ENCODE measurements around the gene VAMP7. TPM values are rescaled to one million over a fixed set of nuclear protein-coding genes. Genes with fewer than 3 reads are reported as not detected.

The VAMP7 gene
- total RNA-seq, 1 experiment from 2014 or later: 19.9 TPM

DNA sequence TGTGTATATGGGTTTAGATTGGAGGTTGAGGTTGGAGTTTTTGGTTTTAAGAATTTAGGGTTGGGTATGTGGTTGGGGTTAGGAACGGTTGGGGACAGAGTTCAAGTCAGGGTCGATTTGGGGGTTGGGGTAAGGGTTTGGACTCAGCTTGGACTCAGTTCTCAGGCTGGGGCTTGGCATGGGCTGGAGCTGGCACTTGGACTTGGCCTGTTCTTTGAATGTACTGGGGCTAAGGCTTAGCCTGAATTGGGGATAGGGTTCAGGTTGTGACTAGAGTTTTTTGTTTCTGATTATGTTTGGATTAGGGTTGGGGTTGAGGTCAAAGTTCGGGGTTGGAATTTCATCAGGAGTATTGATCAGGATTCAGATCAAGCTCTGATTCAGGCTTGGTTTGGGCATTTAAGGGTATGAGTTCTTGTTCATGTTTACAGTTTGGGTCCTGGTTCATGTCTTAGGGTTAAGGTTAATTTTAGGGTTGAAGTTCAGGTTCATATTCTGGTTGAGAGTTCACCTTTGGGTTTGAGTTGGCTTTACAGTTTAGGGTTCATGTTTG is 70.2 kb downstream of the VAMP7 start:
- Histone ChIP-seq H2BK5ac (ENCODE audit: insufficient read length, low read length) (no peak overlapping the region), H2BK12ac (ENCODE audit: insufficient read length, low read depth, low read length) (no peak overlapping the region), H2BK15ac (ENCODE audit: low read depth, low read length) (no peak overlapping the region), H4K8ac (replicated peaks; ENCODE audit: insufficient read length, low read depth, low read length) (no peak overlapping the region), H3K9ac (ENCODE audit: extremely low read depth, insufficient read length, low read length) (no peak overlapping the region), H3K18ac (ENCODE audit: insufficient read length, low read depth, low read length) (no peak overlapping the region), H3K56ac (ENCODE audit: insufficient read length, low read depth, low read length) (no peak overlapping the region), H3K23me2 (ENCODE audit: insufficient read length, low read depth, low read length, poor library complexity, severe bottlenecking) (no peaks in the 10 kb centered on the region), H2AK5ac (ENCODE audit: insufficient read length, low read length) (no peak overlapping the region), H4K20me1 (ENCODE audit: control insufficient read depth, insufficient read depth, insufficient read length) (no peaks in the 10 kb centered on the region), H3K14ac (ENCODE audit: insufficient read depth, low read length) (no peak overlapping the region), H3K79me1 (ENCODE audit: insufficient read depth, low read depth, low read length, poor library complexity, severe bottlenecking) (no peaks in the 10 kb centered on the region), H3K4me2 (ENCODE audit: insufficient read depth, insufficient read length, low read length) (no peak overlapping the region), H2BK120ac (ENCODE audit: low read depth, low read length, poor library complexity, severe bottlenecking) (no peak overlapping the region), H3K27me3 (ENCODE audit: insufficient read depth, low read length) (no peaks in the 10 kb centered on the region), H2AFZ (ENCODE audit: low read length) (no peak overlapping the region), H3K23ac (ENCODE audit: insufficient read length, low read depth, low read length) (no peak overlapping the region), H3K9me3 (ENCODE audit: control insufficient read depth, low read depth, low read length) (peaks cover 49% of the 10 kb centered on the region), H3K79me2 (ENCODE audit: insufficient read depth, low read length) (no peaks in the 10 kb centered on the region), H4K5ac (ENCODE audit: insufficient read length, low read depth, low read length) (no peak overlapping the region), H4K91ac (ENCODE audit: insufficient read length, low read depth, low read length) (no peak overlapping the region), H2BK20ac (ENCODE audit: low read depth, low read length, poor library complexity, severe bottlenecking) (no peak overlapping the region), H3K4ac (ENCODE audit: low read depth, low read length) (no peak overlapping the region), H3T11ph (ENCODE audit: low read length) (no peak overlapping the region), H3K4me1 (ENCODE audit: insufficient read depth, low read length) (no peaks in the 10 kb centered on the region), H3K27ac (ENCODE audit: insufficient read length, low read depth, low read length) (no peak overlapping the region)
- H3K36me3 Mint-ChIP-seq (ENCODE audit: insufficient read depth in 1 of 3, low read depth in 3 of 3): peaks cover 0 to 2% (median 2%) of the 10 kb centered on the region in 3 experiments; a peak in 4 of 7 replicates
- TF ChIP-seq, protein P1, sequence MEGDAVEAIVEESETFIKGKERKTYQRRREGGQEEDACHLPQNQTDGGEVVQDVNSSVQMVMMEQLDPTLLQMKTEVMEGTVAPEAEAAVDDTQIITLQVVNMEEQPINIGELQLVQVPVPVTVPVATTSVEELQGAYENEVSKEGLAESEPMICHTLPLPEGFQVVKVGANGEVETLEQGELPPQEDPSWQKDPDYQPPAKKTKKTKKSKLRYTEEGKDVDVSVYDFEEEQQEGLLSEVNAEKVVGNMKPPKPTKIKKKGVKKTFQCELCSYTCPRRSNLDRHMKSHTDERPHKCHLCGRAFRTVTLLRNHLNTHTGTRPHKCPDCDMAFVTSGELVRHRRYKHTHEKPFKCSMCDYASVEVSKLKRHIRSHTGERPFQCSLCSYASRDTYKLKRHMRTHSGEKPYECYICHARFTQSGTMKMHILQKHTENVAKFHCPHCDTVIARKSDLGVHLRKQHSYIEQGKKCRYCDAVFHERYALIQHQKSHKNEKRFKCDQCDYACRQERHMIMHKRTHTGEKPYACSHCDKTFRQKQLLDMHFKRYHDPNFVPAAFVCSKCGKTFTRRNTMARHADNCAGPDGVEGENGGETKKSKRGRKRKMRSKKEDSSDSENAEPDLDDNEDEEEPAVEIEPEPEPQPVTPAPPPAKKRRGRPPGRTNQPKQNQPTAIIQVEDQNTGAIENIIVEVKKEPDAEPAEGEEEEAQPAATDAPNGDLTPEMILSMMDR (conservative IDR thresholded peaks at IDR 0.05): no peak
- no peak overlapping the region for H3K4me3 Mint-ChIP-seq
- H3K27me3 Mint-ChIP-seq (ENCODE audit: low read depth): no peaks in the 10 kb centered on the region
- no peak for DNase-seq
- WGBS (ENCODE audit: extremely low coverage, insufficient read length, low lambda C conversion rate): 100% methylated on average over 1 of the region's 3 CpGs
- peaks cover 13 to 17% of the 10 kb centered on the region in 2 experiments for H3K9me3 Mint-ChIP-seq
- no peaks in the 10 kb centered on the region for H3K4me1 Mint-ChIP-seq
- H3K27ac Mint-ChIP-seq: no peak overlapping the region

Data from H9 (cell line).